ENCODE data around the gene MX1.

DNA sequence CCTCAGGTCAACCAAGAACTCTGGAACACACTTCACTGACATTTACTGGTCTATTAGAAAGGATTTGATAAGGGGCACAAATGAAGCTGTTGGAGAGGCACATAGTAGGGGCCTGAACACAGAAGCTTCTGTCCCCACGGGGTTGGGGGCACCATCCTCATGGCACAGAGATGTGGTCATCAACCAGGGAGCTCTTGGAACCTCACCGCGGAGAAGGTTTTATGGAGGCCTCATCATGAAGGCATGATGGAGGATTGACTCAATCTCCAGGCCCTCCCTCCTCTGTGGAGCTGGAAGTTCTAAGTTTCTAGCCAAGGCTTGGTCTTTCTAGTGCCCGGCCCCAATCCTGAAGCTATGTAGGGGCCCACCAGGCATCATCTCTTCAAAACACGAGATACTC, 23.6 kb downstream of the MX1 start:
- TF ChIP-seq, protein P1, sequence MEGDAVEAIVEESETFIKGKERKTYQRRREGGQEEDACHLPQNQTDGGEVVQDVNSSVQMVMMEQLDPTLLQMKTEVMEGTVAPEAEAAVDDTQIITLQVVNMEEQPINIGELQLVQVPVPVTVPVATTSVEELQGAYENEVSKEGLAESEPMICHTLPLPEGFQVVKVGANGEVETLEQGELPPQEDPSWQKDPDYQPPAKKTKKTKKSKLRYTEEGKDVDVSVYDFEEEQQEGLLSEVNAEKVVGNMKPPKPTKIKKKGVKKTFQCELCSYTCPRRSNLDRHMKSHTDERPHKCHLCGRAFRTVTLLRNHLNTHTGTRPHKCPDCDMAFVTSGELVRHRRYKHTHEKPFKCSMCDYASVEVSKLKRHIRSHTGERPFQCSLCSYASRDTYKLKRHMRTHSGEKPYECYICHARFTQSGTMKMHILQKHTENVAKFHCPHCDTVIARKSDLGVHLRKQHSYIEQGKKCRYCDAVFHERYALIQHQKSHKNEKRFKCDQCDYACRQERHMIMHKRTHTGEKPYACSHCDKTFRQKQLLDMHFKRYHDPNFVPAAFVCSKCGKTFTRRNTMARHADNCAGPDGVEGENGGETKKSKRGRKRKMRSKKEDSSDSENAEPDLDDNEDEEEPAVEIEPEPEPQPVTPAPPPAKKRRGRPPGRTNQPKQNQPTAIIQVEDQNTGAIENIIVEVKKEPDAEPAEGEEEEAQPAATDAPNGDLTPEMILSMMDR (conservative IDR thresholded peaks at IDR 0.05), result no peak
- TF ChIP-seq EZH2 (IDR thresholded peaks at IDR 0.05; ENCODE audit: low read depth), result no peak

Data from PC-9 (cell line).